Astrocyte (in vitro differentiated cells and primary cell): ENCODE results near the gene PSMD5. TPM values are rescaled to one million over a fixed set of nuclear protein-coding genes. Genes with fewer than 3 reads are reported as not detected.

Experiments
- DNase-seq: peaks from one replicate; pipeline ENCODE4 v3.0.0-alpha.2; 2010; ENCODE audit warnings: low read depth
- FAIRE-seq: peaks from 2 replicates; lab custom pipeline; 2011; peaks lifted over from hg19 to GRCh38; lab: Jason Lieb, UNC
- H2AFZ ChIP-seq: 2 replicates; pipeline ENCODE4 v1.6.0; 2012; ENCODE audit warnings: low read depth, low read length, inconsistent platforms
- H3K27ac ChIP-seq: 2 replicates; pipeline ENCODE4 v1.5.1; 2011; ENCODE audit warnings: low read depth, low read length, inconsistent platforms
- H3K27me3 ChIP-seq: 2 replicates; pipeline ENCODE4 v1.6.0; 2011; ENCODE audit warnings: low read length, inconsistent platforms; ENCODE audit not compliant: insufficient read depth
- H3K36me3 ChIP-seq: 2 replicates; pipeline ENCODE4 v1.5.1; 2011; ENCODE audit warnings: low read length, inconsistent platforms; ENCODE audit not compliant: insufficient read depth
- H3K4me1 ChIP-seq: 2 replicates; pipeline ENCODE4 v1.5.1; 2011; ENCODE audit warnings: low read length, inconsistent platforms; ENCODE audit not compliant: insufficient read depth
- H3K4me2 ChIP-seq: 2 replicates; pipeline ENCODE4 v1.6.0; 2012; ENCODE audit warnings: low read length, inconsistent platforms
- H3K4me3 ChIP-seq: 2 replicates; pipeline ENCODE4 v1.5.1; 2011; ENCODE audit warnings: low read depth, mild to moderate bottlenecking, low read length, inconsistent platforms; ENCODE audit not compliant: insufficient read depth
- H3K79me2 ChIP-seq: 2 replicates; pipeline ENCODE4 v1.6.0; 2012; ENCODE audit warnings: mild to moderate bottlenecking, low read length, inconsistent platforms; ENCODE audit not compliant: insufficient read depth
- H3K9ac ChIP-seq: 2 replicates; pipeline ENCODE4 v1.6.0; 2012; ENCODE audit warnings: mild to moderate bottlenecking, low read length, inconsistent platforms
- H3K9me3 ChIP-seq: 2 replicates; pipeline ENCODE4 v1.5.1; 2012; ENCODE audit warnings: low read depth, mild to moderate bottlenecking, low read length, inconsistent platforms; ENCODE audit not compliant: insufficient read depth
- H4K20me1 ChIP-seq: 2 replicates; pipeline ENCODE4 v1.6.0; 2012; ENCODE audit warnings: low read length, inconsistent platforms; ENCODE audit not compliant: insufficient read depth
- H3K27ac Mint-ChIP-seq: one replicate; pipeline ENCODE4 v1.8.0; 2021; ENCODE audit warnings: mild to moderate bottlenecking, mixed read lengths; ENCODE audit not compliant: unreplicated experiment
- H3K27me3 Mint-ChIP-seq: one replicate; pipeline ENCODE4 v1.8.0; 2021; ENCODE audit warnings: low read depth, mixed read lengths; ENCODE audit not compliant: unreplicated experiment
- H3K36me3 Mint-ChIP-seq: one replicate; pipeline ENCODE4 v1.8.0; 2021; ENCODE audit warnings: low read depth, mixed read lengths; ENCODE audit not compliant: unreplicated experiment
- H3K4me1 Mint-ChIP-seq: one replicate; pipeline ENCODE4 v1.8.0; 2021; ENCODE audit warnings: low read depth, mixed read lengths; ENCODE audit not compliant: unreplicated experiment
- H3K4me3 Mint-ChIP-seq: one replicate; pipeline ENCODE4 v1.8.0; 2021; ENCODE audit warnings: mild to moderate bottlenecking, moderate library complexity, mixed read lengths; ENCODE audit not compliant: unreplicated experiment
- H3K9me3 Mint-ChIP-seq: one replicate; pipeline ENCODE4 v1.8.0; 2021; ENCODE audit warnings: mild to moderate bottlenecking, mixed read lengths; ENCODE audit not compliant: unreplicated experiment
- EZH2 ChIP-seq: IDR thresholded peaks from 2 replicates; pipeline ENCODE4 v1.6.1; 2012; ENCODE audit warnings: mild to moderate bottlenecking, low read length, inconsistent platforms; ENCODE audit not compliant: insufficient read depth
- total RNA-seq: library from RNA; stranded (reverse); gene quantifications from 2 replicates; pipeline ENCODE4 v1.2.1, GENCODE V29; 2021
- TF ChIP-seq, protein P1 (sequence below): IDR thresholded peaks from 2 replicates; pipeline ENCODE4 v1.5.1; 2011; ENCODE audit warnings: low read depth, mild to moderate bottlenecking, inconsistent platforms, low read length, moderate library complexity; ENCODE audit not compliant: insufficient read depth

PSMD5 gene
- total RNA-seq, 1 donor from 2014 or later, result 66.2 TPM

DNA sequence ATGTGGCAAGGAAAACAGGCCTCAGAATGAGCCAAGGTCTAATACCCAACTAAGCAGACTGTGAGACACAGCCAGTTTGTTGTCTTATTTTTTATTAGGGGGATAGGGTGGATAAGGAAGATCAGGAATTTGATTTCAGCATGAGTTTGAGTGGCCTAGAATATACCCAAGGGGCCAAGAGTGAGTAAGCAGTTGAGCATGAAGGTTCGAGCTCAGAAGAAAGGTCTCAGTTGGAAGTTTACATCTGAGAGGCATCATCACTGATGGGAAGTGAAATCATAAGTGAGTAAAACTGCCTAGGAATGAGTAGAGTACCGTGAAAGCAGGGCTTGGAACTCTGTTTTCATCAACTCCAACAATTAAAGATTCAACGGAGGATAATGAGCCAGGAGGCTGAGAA is 12.6 kb downstream of the PSMD5 start:
- Histone ChIP-seq H2AFZ (no peak overlapping the region), H3K9ac (no peak overlapping the region), H3K4me2 (no peak overlapping the region), H3K4me3 (no peak overlapping the region), H3K36me3 (peaks cover 36% of the 10 kb centered on the region), H3K9me3 (no peaks in the 10 kb centered on the region), H3K27me3 (no peaks in the 10 kb centered on the region), H3K79me2 (peaks cover 7% of the 10 kb centered on the region), H3K27ac (no peak overlapping the region), H3K4me1 (no peaks in the 10 kb centered on the region), H4K20me1 (peaks cover 21% of the 10 kb centered on the region)
- Mint-ChIP-seq H3K27me3 (no peaks in the 10 kb centered on the region), H3K4me1 (peaks cover 2% of the 10 kb centered on the region), H3K4me3 (no peak overlapping the region), H3K9me3 (no peaks in the 10 kb centered on the region), H3K27ac (no peak overlapping the region), H3K36me3 (peaks cover 12% of the 10 kb centered on the region)
- no peak for TF ChIP-seq EZH2
- TF ChIP-seq, protein P1, sequence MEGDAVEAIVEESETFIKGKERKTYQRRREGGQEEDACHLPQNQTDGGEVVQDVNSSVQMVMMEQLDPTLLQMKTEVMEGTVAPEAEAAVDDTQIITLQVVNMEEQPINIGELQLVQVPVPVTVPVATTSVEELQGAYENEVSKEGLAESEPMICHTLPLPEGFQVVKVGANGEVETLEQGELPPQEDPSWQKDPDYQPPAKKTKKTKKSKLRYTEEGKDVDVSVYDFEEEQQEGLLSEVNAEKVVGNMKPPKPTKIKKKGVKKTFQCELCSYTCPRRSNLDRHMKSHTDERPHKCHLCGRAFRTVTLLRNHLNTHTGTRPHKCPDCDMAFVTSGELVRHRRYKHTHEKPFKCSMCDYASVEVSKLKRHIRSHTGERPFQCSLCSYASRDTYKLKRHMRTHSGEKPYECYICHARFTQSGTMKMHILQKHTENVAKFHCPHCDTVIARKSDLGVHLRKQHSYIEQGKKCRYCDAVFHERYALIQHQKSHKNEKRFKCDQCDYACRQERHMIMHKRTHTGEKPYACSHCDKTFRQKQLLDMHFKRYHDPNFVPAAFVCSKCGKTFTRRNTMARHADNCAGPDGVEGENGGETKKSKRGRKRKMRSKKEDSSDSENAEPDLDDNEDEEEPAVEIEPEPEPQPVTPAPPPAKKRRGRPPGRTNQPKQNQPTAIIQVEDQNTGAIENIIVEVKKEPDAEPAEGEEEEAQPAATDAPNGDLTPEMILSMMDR, result no peak
- no peak for DNase-seq
- FAIRE-seq, result no peak

DNA sequence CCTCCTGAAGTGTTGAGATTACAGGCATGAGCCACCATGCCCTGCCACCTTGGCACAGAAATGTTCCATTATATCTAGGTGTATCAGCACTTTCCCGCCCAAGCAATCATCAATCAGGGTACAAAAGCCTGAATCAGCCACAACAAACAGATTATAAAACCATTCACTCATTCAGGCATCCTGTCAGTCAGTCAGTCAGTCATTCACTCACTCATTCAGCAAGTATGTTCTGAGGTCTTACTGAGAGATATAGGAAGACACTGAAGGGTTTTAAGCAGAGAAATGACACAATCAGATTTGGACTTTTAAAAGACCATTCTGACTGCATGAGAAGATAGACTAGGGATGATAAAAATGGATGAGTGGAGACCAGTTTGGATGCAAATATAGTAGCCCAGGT is 13.1 kb downstream of the PSMD5 start:
- no peak overlapping the region for H3K9ac ChIP-seq
- peaks cover 6% of the 10 kb centered on the region for H3K79me2 ChIP-seq
- peaks cover 19% of the 10 kb centered on the region for H4K20me1 ChIP-seq
- no peak overlapping the region for H3K27ac Mint-ChIP-seq
- H3K27ac ChIP-seq, result no peak overlapping the region
- H3K4me2 ChIP-seq, result no peak overlapping the region
- no peak overlapping the region for H3K4me3 ChIP-seq
- TF ChIP-seq EZH2, result no peak
- TF ChIP-seq, protein P1, result no peak
- H3K9me3 ChIP-seq, result no peaks in the 10 kb centered on the region
- H3K27me3 ChIP-seq, result no peaks in the 10 kb centered on the region
- no peaks in the 10 kb centered on the region for H3K27me3 Mint-ChIP-seq
- no peak overlapping the region for H2AFZ ChIP-seq
- no peak overlapping the region for H3K4me3 Mint-ChIP-seq
- H3K36me3 ChIP-seq, result peaks cover 36% of the 10 kb centered on the region
- FAIRE-seq (no peak), DNase-seq (no peak)
- no peaks in the 10 kb centered on the region for H3K9me3 Mint-ChIP-seq
- no peaks in the 10 kb centered on the region for H3K4me1 ChIP-seq
- peaks cover 2% of the 10 kb centered on the region for H3K4me1 Mint-ChIP-seq
- peaks cover 14% of the 10 kb centered on the region for H3K36me3 Mint-ChIP-seq

DNA sequence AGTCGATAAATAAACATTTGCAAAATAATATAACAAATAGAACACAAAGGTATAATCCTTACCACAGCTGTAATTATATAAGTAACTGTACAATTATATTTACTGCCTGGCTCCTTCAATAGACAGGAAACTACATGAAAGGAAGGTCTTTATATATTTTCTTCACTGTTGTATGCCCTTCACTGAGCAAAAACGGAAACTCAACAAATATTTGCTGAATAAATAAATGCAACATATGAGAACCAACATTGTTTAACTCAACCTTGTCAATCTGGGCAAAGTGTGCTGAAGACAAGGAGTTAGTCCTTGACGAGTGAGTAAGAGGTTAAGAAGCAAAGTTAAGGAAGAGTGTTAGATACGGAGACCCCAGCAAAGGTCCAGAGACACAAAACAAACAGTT is 22.6 kb downstream of the PSMD5 start:
- Mint-ChIP-seq H3K27ac (no peak overlapping the region), H3K4me3 (no peak overlapping the region), H3K27me3 (no peaks in the 10 kb centered on the region), H3K4me1 (no peaks in the 10 kb centered on the region), H3K36me3 (peaks cover 10% of the 10 kb centered on the region), H3K9me3 (no peaks in the 10 kb centered on the region)
- no peaks in the 10 kb centered on the region for H3K9me3 ChIP-seq
- no peaks in the 10 kb centered on the region for H3K27me3 ChIP-seq
- TF ChIP-seq, protein P1, result no peak
- TF ChIP-seq EZH2, result no peak
- H3K36me3 ChIP-seq, result peaks cover 39% of the 10 kb centered on the region
- H3K4me2 ChIP-seq, result no peak overlapping the region
- FAIRE-seq (no peak), DNase-seq (no peak)
- H4K20me1 ChIP-seq, result no peaks in the 10 kb centered on the region
- H3K4me1 ChIP-seq, result no peaks in the 10 kb centered on the region
- H2AFZ ChIP-seq, result no peak overlapping the region
- H3K4me3 ChIP-seq, result no peak overlapping the region
- no peak overlapping the region for H3K27ac ChIP-seq
- no peaks in the 10 kb centered on the region for H3K79me2 ChIP-seq
- H3K9ac ChIP-seq, result no peak overlapping the region
